Stomach (tissue), 4 donors: ENCODE results near the gene EFL1.
"Not testable (repeated sequence)": the region's sequence is repeated elsewhere in the genome, so short reads cannot be mapped to it uniquely, and the experiment has no call there.

Source experiments
- CTCF ChIP-seq, 7 experiments: fragments of 450-650 bp in 4 of 7; fragments of 200-600 bp in 3 of 7; sonication (generic) in 3 of 7; IDR thresholded peaks; one replicate each; pipeline ENCODE4 v1.5.1; 2016 to 2019; ENCODE audit warnings: antibody characterized with exemption in 7 of 7, control low read depth in 2 of 7, mild to moderate bottlenecking in 1 of 7
- EP300 ChIP-seq: sonication (generic); formaldehyde crosslinking; IDR thresholded peaks from one replicate; pipeline ENCODE4 v1.6.1; 2017; ENCODE audit warnings: antibody characterized with exemption
- POLR2A ChIP-seq, 4 donors: fragments of 450-650 bp; IDR thresholded peaks; one replicate each; pipeline ENCODE4 v1.6.1; 2016; ENCODE audit warnings: antibody characterized with exemption in 4 of 4, control low read depth in 2 of 4, mild to moderate bottlenecking in 1 of 4, moderate library complexity in 1 of 4
- POLR2AphosphoS5 ChIP-seq, 3 donors: sonication (generic); formaldehyde crosslinking; IDR thresholded peaks; one replicate each; pipeline ENCODE4 v1.6.1; 2016; ENCODE audit warnings: antibody characterized with exemption in 3 of 3

GRCh38 chr15:82237944-82238534, 24.5 kb downstream of the EFL1 start:
- TF ChIP-seq POLR2A (IDR thresholded peaks at IDR 0.05); POLR2AphosphoS5 (IDR thresholded peaks at IDR 0.05); CTCF (IDR thresholded peaks at IDR 0.05); EP300: not testable (repeated sequence)
